K562 (cell line): ENCODE measurements around the gene PTRH1. TPM values are rescaled to one million over a fixed set of nuclear protein-coding genes. Genes with fewer than 3 reads are reported as not detected.

ENCODE experiments used
- ATAC-seq: fragments of 200-7000 bp; cut with Tn5 transposase; 3 replicates; pipeline ENCODE4 v1.9.1; 2020; ENCODE audit warnings: moderate library complexity
- BruUV-seq: library from RNA; stranded (reverse); fragments of 400-500 nt; replicated peaks from 2 replicates; lab custom pipeline; 2021; lab: Mats Ljungman, UMichigan
- CTCF ChIA-PET: fragments of 300-600 bp; formaldehyde crosslinking; extraction: SDS; loops from one replicate; lab custom pipeline; 2021; ENCODE audit warnings: low intra/inter-chr PET ratio; lab: Yijun Ruan, JAX
- POLR2A ChIA-PET: fragments of 300-600, 350-650 bp; sonication (Branson Sonifier 250); formaldehyde crosslinking; extraction: SDS; loops from one replicate; lab custom pipeline; 2021; ENCODE audit warnings: antibody characterized with exemption, inconsistent platforms; lab: Yijun Ruan, JAX
- DNase-seq, 4 experiments: peaks; one replicate each; pipeline versions ENCODE4 v3.0.0 to v3.0.0-alpha.2; 2011 to 2018; ENCODE audit warnings: low spot score in 3 of 4, mixed read lengths in 3 of 4; ENCODE audit errors: extremely low read depth in 1 of 4
- FAIRE-seq: peaks from 2 replicates; lab custom pipeline; 2011; peaks lifted over from hg19 to GRCh38; lab: Jason Lieb, UNC
- H2AFZ ChIP-seq: 2 replicates; pipeline ENCODE4 v1.6.0; 2011; ENCODE audit warnings: low read depth, low read length, control low read depth, inconsistent platforms
- H3K27ac ChIP-seq: fragments of 200-600 bp; 3 replicates; pipeline ENCODE4 v1.8.0; 2011; ENCODE audit warnings: low read depth, mild to moderate bottlenecking, control low read depth, inconsistent platforms, low read length, moderate library complexity, mixed read lengths; ENCODE audit errors: extremely low read depth
- H3K27me3 ChIP-seq, 2 experiments: fragments of 300-600 bp in 1 of 2; 2 replicates in 1 of 2; 3 replicates in 1 of 2; pipeline versions ENCODE4 v1.6.0 to v1.8.0; 2011; ENCODE audit warnings: inconsistent platforms in 2 of 2, low read length in 2 of 2, mild to moderate bottlenecking in 1 of 2, mixed read lengths in 1 of 2, moderate library complexity in 1 of 2; ENCODE audit not compliant: control insufficient read depth in 2 of 2, insufficient read depth in 2 of 2
- H3K36me3 ChIP-seq: fragments of 300-600 bp; 3 replicates; pipeline ENCODE4 v1.8.0; 2011; ENCODE audit warnings: mild to moderate bottlenecking, low read length, inconsistent platforms; ENCODE audit not compliant: control insufficient read depth, insufficient read depth
- H3K4me1 ChIP-seq, 2 experiments: fragments of 200-600 bp in 1 of 2; replicated peaks in 1 of 2; 2 replicates in 1 of 2; 3 replicates in 1 of 2; pipeline versions ENCODE4 v1.5.1 to v1.8.0; 2011; ENCODE audit warnings: inconsistent platforms in 2 of 2, low read length in 2 of 2, mild to moderate bottlenecking in 1 of 2, mixed read lengths in 1 of 2, moderate library complexity in 1 of 2; ENCODE audit not compliant: control insufficient read depth in 2 of 2, insufficient read depth in 2 of 2
- H3K4me2 ChIP-seq: 2 replicates; pipeline ENCODE4 v1.6.1; 2011; ENCODE audit warnings: low read length, control low read depth, inconsistent platforms, mixed read lengths; ENCODE audit not compliant: insufficient read depth
- H3K4me3 ChIP-seq: fragments of 200-600 bp; sonication (generic), shearing (Covaris generic); 2 replicates; pipeline ENCODE4 v1.5.1; 2016; ENCODE audit warnings: control low read depth, inconsistent platforms
- H3K79me2 ChIP-seq: fragments of 200-600 bp; 3 replicates; pipeline ENCODE4 v1.8.0; 2011; ENCODE audit warnings: low read length, inconsistent platforms; ENCODE audit not compliant: control insufficient read depth, insufficient read depth
- H3K9ac ChIP-seq, 2 experiments: 2 replicates each; pipeline versions ENCODE4 v1.6.0 to v1.6.1; 2011; ENCODE audit warnings: low read depth in 2 of 2, low read length in 2 of 2, control low read depth in 1 of 2, inconsistent platforms in 1 of 2, mild to moderate bottlenecking in 1 of 2, mixed read lengths in 1 of 2; ENCODE audit not compliant: insufficient read depth in 1 of 2
- H3K9me1 ChIP-seq: one replicate; pipeline ENCODE4 v1.6.0; 2011; ENCODE audit warnings: inconsistent platforms, mild to moderate bottlenecking, low read length, moderate library complexity; ENCODE audit not compliant: control insufficient read depth, insufficient read depth
- H3K9me3 ChIP-seq: replicated peaks from 2 replicates; pipeline ENCODE4 v1.5.1; 2011; ENCODE audit warnings: low read depth, low read length, inconsistent platforms; ENCODE audit not compliant: control insufficient read depth, insufficient read depth
- H4K20me1 ChIP-seq: replicated peaks from 2 replicates; pipeline ENCODE4 v1.6.1; 2011; ENCODE audit warnings: low read length, inconsistent platforms, mixed read lengths; ENCODE audit not compliant: control insufficient read depth, insufficient read depth
- CHAMP1 ChIP-seq: fragments of 450-650 bp; IDR thresholded peaks from 2 replicates; pipeline ENCODE4 v1.6.1; 2016; ENCODE audit warnings: mild to moderate bottlenecking
- CLOCK ChIP-seq: fragments of 250-450 bp; sonication (Bioruptor Pico); IDR thresholded peaks from 2 replicates; pipeline ENCODE4 v1.4.0; 2020; ENCODE audit warnings: mild to moderate bottlenecking, moderate library complexity, borderline replicate concordance
- HMGXB4 ChIP-seq: sonication (generic); formaldehyde crosslinking; IDR thresholded peaks from 2 replicates; pipeline ENCODE4 v1.8.1; 2023; ENCODE audit warnings: mild to moderate bottlenecking, missing genetic modification reagents
- MCM5 ChIP-seq: fragments of 450-650 bp; IDR thresholded peaks from 2 replicates; pipeline ENCODE4 v1.6.1; 2016; ENCODE audit warnings: low read depth
- MIER1 ChIP-seq: fragments of 450-650 bp; IDR thresholded peaks from 2 replicates; pipeline ENCODE4 v1.6.1; 2016; ENCODE audit warnings: antibody characterized with exemption, mild to moderate bottlenecking, low read depth
- NKRF ChIP-seq: fragments of 450-650 bp; IDR thresholded peaks from 2 replicates; pipeline ENCODE4 v1.6.1; 2016; ENCODE audit warnings: borderline replicate concordance
- NR2C2 ChIP-seq, 2 experiments: fragments of 200-800 bp in 1 of 2; sonication (Bioruptor generic) in 1 of 2; sonication (generic) in 1 of 2; formaldehyde crosslinking in 1 of 2; IDR thresholded peaks; 2 replicates each; pipeline versions ENCODE4 v1.6.1 to v1.8.0; 2016 to 2022; ENCODE audit warnings: mild to moderate bottlenecking in 1 of 2, missing compliant biosample characterization in 1 of 2, missing genetic modification characterization in 1 of 2, missing genetic modification reagents in 1 of 2
- PHB ChIP-seq: fragments of 250-450 bp; sonication (Bioruptor Pico); IDR thresholded peaks from 2 replicates; pipeline ENCODE4 v1.5.0; 2021
- POLR3A ChIP-seq: IDR thresholded peaks from 2 replicates; pipeline ENCODE4 v1.6.1; 2011; ENCODE audit warnings: borderline replicate concordance, mild to moderate bottlenecking, moderate library complexity; ENCODE audit not compliant: insufficient read length, insufficient read depth; ENCODE audit errors: extremely low read depth
- SAFB ChIP-seq: fragments of 200-400 bp; formaldehyde crosslinking; IDR thresholded peaks from 2 replicates; pipeline ENCODE4 v1.6.1; 2017; ENCODE audit warnings: low read depth, low read length, borderline replicate concordance
- TOE1 ChIP-seq, 2 experiments: fragments of 450-650 bp in 1 of 2; sonication (generic) in 1 of 2; formaldehyde crosslinking in 1 of 2; IDR thresholded peaks; 2 replicates each; pipeline versions ENCODE4 v1.7.1 to v1.8.0; 2016 to 2022; ENCODE audit warnings: borderline replicate concordance in 2 of 2, mild to moderate bottlenecking in 2 of 2, antibody characterized with exemption in 1 of 2, inconsistent platforms in 1 of 2, low read depth in 1 of 2, missing genetic modification reagents in 1 of 2, moderate library complexity in 1 of 2
- ZZZ3 ChIP-seq: fragments of 450-650 bp; IDR thresholded peaks from 2 replicates; pipeline ENCODE4 v1.6.1; 2016; ENCODE audit warnings: antibody characterized with exemption, mild to moderate bottlenecking, moderate library complexity
- WGBS: fragments of 100-300 bp; shearing (Covaris generic); methylation state at CpG from one replicate; pipeline ENCODE4 v1.1.6; 2016; ENCODE audit warnings: low coverage, mixed read lengths; ENCODE audit not compliant: insufficient coverage; ENCODE audit errors: missing lambda C conversion rate; 5-methylcytosine and 5-hydroxymethylcytosine counted together
- in situ Hi-C: fragments of 300-500 bp; cut with MboI; formaldehyde crosslinking; loops from 4 replicates; pipeline ENCODE4 v1.15.0; 2018; ENCODE audit warnings: inconsistent platforms, mixed read lengths
- intact Hi-C: fragments of 100-400 bp; cut with micrococcal nuclease; formaldehyde crosslinking; loops from 2 replicates; pipeline ENCODE4 v1.14.2; 2022
- polyA plus RNA-seq, 8 experiments: library from polyadenylated mRNA; depleted of rRNA in 4 of 8; stranded (reverse) in 5 of 8; unstranded in 3 of 8; fragments of >200 nt; fragmentation: Nextera tagmentation in 2 of 8; fragmentation: Illumina TruSeq in 1 of 8; extraction: Ambion mirVana in 2 of 8; extraction: Trizol in 1 of 8; gene quantifications; 2 replicates each; pipeline versions ENCODE4 v1.2.1 to v1.2.3, GENCODE V29; 2011 to 2014; ENCODE audit warnings: inconsistent platforms in 1 of 8, missing spikeins in 1 of 8
- total RNA-seq, 7 experiments: library from RNA; depleted of rRNA in 6 of 7; stranded (reverse); fragments of >200 nt in 6 of 7; fragmentation: Illumina TruSeq in 2 of 7; extraction: Trizol in 2 of 7; gene quantifications; 2 replicates each; pipeline versions ENCODE4 v1.2.1 to v1.2.3, GENCODE V29; 2011 to 2021; ENCODE audit warnings: low replicate concordance in 1 of 7

PTRH1 gene
- total and polyA plus RNA-seq, 9 of the 15 experiments (the other 6 are each of a cell fraction or from before 2014, with no cell fraction given): 0.63 to 43.1 (median 5.7) TPM

- in situ Hi-C loops (no loop called here), intact Hi-C loops (no loop called here)
- no peak overlapping the region for H3K4me2 ChIP-seq
- no peak overlapping the region for H3K27ac ChIP-seq
- no peak overlapping the region for H3K4me3 ChIP-seq
- no peaks in the 10 kb centered on the region for H4K20me1 ChIP-seq
- no peaks in the 10 kb centered on the region for H3K79me2 ChIP-seq
- no peak for ATAC-seq
- DNase-seq: no peak
- WGBS: 88% methylated on average over 2 of the region's 2 CpGs
- peak overlapping the region; percentile 87 for H2AFZ ChIP-seq
- H3K9me1 ChIP-seq: no peaks in the 10 kb centered on the region
- H3K4me1 ChIP-seq: peaks cover 25 to 26% of the 10 kb centered on the region in 2 experiments
- no peaks in the 10 kb centered on the region for H3K9me3 ChIP-seq
- POLR2A ChIA-PET: interaction anchor here (0.6 kb wide), 1 partner anchor 36 kb away, joined by 5 read pairs; no protein-coding TSS in a partner anchor
- BruUV-seq: no TSS peak
- H3K27me3 ChIP-seq: no peaks in the 10 kb centered on the region
- CTCF ChIA-PET: no interaction called here
- peak overlapping the region in 1 of 2 experiments; percentile 16; a peak in 1 of 4 replicates for H3K9ac ChIP-seq
- H3K36me3 ChIP-seq: no peaks in the 10 kb centered on the region
- no peak for FAIRE-seq
- TF ChIP-seq PHB (CRISPR knock-in tag): no peak
- no peak for TF ChIP-seq POLR3A
- no peak for TF ChIP-seq SAFB
- no peak for TF ChIP-seq MCM5
- TF ChIP-seq HMGXB4 (CRISPR knock-in tag): no peak
- no peak for TF ChIP-seq NR2C2 (CRISPR knock-in tag; IDR thresholded peaks at IDR 0.05)
- TF ChIP-seq NR2C2 (tag; IDR thresholded peaks at IDR 0.05): no peak
- no peak for TF ChIP-seq NKRF
- no peak for TF ChIP-seq CHAMP1
- no peak for TF ChIP-seq MIER1
- TF ChIP-seq CLOCK: no peak
- TF ChIP-seq TOE1 (IDR thresholded peaks at IDR 0.05; ENCODE audit: borderline replicate concordance): no peak
- TF ChIP-seq TOE1 (CRISPR knock-in tag; IDR thresholded peaks at IDR 0.05; ENCODE audit: borderline replicate concordance, low read depth): no peak
- TF ChIP-seq ZZZ3: no peak
These were observed 15.3 kb downstream of the PTRH1 start for GRCh38 chr9:127700140-127700539.
